ENCODE data around the gene C3orf22.

Gene C3orf22

DNA sequence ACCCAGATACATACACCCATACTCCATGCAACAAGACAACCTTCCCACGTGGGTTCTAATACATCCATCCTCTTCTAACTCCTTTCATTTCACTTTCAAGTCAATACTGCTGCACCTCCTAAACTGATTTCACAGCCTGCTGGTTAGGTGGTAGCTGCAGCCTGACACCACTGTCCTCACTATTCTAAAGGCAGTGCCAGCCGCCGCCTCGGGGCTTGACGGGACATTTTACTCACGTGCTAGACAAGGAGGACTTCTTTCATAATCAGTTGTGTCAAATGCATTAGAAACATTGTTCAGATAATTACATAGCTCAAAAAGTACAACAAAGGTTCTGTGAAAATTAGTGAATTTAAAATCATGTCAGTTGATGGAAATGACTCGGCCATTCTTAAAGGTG lies 47.4 kb downstream of the C3orf22 start:
- no peak for DNase-seq

- DNase-seq = no peak
Observed at GRCh38 chr3:126510308-126510910, 48.3 kb downstream of the C3orf22 start.

DNA sequence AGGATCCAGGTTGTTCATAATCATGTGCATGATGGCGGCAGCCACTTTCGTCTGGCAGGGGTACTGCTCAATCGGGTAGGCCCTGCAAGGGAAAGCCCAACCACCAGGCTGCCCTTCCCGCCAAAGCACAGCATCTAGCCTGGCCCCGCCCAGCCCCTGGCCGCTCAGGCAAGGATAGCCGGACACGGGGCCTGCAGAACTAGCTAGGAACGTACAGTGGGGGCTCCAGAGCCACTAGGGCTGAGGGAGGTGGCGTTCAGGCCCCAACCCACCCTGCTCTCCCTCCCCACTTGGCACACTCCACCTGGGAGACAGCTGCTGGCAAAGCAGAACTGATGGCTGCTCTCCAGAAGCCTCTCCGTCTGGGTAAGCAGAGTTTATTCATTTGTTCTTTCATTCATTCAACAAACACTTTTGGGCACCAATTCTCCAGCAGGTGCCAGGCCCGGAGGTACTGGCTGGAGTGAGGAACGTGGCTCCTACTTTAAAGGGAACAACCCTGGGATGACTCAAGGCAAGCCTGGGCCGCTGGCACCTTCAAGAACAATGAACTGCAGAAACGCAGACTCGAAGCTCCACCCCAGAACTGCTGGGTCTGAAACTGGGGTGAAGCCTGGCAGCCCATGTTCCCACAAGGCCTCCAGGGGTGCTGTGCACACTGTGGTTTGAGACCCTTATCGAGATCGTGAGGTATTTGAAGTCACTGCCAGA lies 49.0 kb downstream of the C3orf22 start:
- DNase-seq = no peak

DNA sequence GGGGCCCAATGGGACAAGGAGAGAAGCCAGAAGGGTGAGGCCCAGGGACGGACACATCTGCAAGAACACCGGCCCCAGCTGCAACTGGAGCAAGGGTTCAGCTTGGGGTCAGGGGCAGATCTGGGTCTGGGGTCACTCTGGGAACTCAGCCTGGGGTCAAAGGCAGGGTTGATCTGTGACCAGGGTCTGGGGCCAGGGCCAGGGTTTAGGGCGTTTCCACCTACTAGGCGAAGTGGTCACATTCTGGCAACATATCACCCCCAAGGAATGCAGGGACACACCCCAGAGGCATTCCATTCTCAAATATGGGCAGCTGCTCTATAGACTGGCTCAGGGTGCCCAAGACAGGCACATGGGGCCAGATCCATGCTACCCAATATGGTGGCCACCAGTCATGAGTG lies 50.2 kb downstream of the C3orf22 start:
- no peak for DNase-seq

DNA sequence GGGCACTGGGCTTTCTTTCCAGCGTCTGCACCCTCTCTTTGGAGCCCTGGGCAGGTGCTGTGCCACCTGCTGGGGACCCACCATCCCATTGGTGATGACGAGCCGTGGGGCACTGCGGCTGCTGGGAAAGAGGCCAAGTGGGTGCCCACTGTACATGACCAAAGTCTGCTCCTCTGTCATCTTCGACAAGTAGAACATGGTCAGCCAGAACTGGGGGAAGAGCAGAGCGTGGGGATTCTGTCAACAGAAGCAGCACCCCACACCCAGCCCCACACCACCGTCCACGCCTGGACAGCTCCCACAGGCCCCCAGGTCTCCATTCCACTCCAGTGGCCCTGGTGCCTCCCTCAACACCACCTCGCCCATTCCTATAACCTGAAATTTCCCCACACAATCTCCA lies 50.8 kb downstream of the C3orf22 start:
- no peak for DNase-seq

DNA sequence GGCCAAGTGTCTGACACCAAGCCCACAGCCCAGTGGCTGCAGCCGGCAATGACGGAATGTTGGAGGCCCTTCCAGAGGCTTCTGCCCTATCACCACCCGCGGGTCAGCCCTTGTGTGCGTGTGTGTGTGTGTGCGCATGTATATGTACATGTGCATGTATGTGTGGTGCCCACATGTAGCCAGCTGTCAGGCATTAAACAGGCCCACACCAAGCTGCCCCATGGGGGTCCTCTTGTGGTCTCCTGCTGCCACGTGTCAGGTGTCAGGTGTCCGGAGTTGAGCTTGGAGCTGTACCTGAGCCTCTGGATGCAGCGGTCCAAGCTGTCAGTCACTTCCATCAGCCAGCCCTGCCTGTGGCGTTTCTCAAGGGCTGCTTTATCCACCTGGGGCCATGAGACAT lies 55.0 kb downstream of the C3orf22 start:
- DNase-seq = no peak

- DNase-seq = no peak
Observed at GRCh38 chr3:126502656-126503055, 56.1 kb downstream of the C3orf22 start.

DNA sequence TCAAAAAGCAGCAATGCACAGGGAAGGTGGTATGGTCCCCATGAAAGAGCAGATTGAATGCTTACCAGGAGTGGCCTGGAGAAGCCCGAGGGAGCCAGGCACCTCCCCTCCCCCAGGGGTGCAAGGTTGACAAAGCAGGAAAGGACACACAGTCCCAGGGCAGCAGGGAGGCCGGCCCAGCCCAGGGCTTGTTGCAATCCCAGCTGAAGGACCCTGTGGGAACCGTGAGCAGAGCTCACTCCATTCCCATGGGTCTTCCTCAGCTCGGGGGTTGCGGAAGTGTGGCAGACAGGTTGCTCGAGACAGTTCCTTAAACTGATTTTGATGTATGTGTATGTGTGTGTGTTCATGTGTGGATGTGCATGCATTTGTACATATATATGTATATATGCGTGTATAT lies 57.0 kb downstream of the C3orf22 start:
- DNase-seq = no peak

- no peak for DNase-seq
Observed at GRCh38 chr3:126501054-126501453, 57.7 kb downstream of the C3orf22 start.

- DNase-seq = no peak
Observed at GRCh38 chr3:126500016-126500415, 58.7 kb downstream of the C3orf22 start.
